Choroid plexus epithelial cell (primary cell): ENCODE results near the gene LRP1.
A peak's percentile ranks its signal among the peaks of the same experiment; 100 is the strongest.

ENCODE experiments used
- DNase-seq: peaks from one replicate; pipeline ENCODE4 v3.0.0-alpha.2; 2010; ENCODE audit warnings: low read depth
- H3K4me3 ChIP-seq: 2 replicates; pipeline ENCODE4 v1.5.1; 2011; ENCODE audit warnings: low read depth, mild to moderate bottlenecking, control low read depth, low read length, moderate library complexity
- TF ChIP-seq, protein P1 (sequence below): conservative IDR thresholded peaks from 2 replicates; pipeline ENCODE4 v1.5.1; 2011; ENCODE audit warnings: low read depth, mild to moderate bottlenecking, control low read depth, inconsistent platforms, low read length, moderate library complexity

The LRP1 gene

DNA sequence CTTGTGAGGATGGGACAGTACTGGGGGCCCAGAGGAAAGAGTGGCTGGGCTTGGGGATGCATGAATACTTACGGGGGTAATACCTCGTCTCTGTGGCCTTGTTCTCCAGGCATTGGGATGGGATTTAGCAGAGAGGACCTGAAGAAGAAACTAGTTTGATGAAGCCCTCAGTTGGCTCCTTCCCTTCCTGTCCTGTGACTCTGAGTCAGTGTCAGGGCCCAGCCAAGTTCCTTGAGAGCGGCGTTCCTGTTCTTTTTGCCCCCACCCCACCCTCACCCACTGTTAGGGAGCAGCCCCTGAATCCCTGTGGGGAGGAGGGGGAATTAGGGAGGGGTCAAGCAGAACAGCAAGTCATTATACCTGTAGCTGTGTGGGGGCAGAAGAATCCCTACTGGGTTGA, 24.4 kb downstream of the LRP1 start:
- no peak overlapping the region for H3K4me3 ChIP-seq
- peak; percentile 75 for DNase-seq
- TF ChIP-seq, protein P1, sequence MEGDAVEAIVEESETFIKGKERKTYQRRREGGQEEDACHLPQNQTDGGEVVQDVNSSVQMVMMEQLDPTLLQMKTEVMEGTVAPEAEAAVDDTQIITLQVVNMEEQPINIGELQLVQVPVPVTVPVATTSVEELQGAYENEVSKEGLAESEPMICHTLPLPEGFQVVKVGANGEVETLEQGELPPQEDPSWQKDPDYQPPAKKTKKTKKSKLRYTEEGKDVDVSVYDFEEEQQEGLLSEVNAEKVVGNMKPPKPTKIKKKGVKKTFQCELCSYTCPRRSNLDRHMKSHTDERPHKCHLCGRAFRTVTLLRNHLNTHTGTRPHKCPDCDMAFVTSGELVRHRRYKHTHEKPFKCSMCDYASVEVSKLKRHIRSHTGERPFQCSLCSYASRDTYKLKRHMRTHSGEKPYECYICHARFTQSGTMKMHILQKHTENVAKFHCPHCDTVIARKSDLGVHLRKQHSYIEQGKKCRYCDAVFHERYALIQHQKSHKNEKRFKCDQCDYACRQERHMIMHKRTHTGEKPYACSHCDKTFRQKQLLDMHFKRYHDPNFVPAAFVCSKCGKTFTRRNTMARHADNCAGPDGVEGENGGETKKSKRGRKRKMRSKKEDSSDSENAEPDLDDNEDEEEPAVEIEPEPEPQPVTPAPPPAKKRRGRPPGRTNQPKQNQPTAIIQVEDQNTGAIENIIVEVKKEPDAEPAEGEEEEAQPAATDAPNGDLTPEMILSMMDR = no peak

DNA sequence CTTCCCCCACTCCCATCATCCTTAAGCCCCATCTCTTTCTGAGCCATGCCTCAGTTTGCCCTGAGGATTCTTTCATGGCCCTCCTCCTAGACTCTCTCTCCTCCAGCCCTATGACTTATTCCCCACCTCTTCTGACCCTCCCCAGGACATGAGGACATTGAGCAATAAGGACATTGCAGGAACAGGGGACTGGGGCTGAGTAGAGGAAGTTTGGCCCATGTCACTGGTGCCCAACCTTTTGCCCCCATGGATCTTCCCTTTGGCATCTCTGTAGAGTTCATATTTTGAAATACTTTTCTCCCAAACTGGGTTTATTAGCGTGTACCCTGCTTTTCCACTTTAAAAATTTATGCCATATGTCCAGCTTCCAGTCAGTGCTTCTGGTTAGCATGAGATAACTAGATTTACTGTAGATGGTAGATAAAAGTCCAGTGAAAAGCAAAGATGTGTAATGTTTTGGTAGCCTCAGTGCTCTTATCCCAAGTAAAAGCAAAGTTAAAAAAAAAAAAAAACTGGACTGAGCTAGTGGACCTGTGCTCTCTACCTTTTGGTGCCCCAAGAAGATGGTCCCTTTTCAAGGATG, 25.2 kb downstream of the LRP1 start:
- TF ChIP-seq, protein P1 = no peak
- no peak for DNase-seq
- no peak overlapping the region for H3K4me3 ChIP-seq

DNA sequence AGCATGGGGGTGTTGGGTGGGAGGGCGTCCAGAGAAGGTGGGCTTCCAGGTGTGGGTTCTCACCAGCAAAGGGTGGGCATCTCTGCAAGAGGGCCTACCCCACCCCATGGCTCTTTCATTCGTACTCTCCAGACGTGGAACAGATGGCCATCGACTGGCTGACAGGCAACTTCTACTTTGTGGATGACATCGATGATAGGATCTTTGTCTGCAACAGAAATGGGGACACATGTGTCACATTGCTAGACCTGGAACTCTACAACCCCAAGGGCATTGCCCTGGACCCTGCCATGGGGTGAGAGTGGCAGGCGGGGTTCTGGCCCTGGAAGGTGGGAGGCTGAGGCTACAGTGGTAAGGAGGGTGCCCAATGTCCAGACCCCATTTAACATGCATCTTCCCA, 25.8 kb downstream of the LRP1 start:
- no peak overlapping the region for H3K4me3 ChIP-seq
- TF ChIP-seq, protein P1 = no peak
- DNase-seq = no peak

DNA sequence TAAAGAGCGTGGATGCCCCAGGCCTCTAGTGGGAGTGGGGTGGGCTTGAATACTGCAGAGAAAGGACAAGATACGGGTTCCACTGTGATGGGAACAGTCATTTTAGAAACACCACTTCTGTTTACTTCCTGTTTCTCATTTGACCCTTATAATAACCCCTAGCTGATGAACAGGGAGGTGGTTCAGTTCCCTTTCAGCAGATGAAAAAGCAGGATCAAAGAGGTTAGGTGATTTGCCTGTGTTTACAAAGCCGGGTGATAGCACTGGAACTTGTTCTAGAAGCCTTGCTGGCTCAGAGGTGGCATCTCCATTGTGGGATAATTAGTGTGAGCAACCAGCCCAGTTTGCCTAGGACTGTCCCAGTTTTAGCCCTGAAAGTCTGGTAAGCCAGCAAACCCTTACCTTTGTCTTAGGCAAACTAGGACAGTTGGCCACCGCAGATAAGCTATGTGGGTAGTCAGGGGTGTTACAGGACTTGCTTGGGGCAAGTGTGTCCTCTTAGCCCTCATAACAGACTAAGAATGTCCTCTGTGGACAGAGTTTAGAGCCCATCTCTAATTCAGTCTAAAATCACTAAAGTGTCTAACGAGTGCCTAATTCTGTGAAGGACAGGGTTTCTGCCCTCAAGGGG, 26.6 kb downstream of the LRP1 start:
- no peak overlapping the region for H3K4me3 ChIP-seq
- TF ChIP-seq, protein P1 = no peak
- no peak for DNase-seq

DNA sequence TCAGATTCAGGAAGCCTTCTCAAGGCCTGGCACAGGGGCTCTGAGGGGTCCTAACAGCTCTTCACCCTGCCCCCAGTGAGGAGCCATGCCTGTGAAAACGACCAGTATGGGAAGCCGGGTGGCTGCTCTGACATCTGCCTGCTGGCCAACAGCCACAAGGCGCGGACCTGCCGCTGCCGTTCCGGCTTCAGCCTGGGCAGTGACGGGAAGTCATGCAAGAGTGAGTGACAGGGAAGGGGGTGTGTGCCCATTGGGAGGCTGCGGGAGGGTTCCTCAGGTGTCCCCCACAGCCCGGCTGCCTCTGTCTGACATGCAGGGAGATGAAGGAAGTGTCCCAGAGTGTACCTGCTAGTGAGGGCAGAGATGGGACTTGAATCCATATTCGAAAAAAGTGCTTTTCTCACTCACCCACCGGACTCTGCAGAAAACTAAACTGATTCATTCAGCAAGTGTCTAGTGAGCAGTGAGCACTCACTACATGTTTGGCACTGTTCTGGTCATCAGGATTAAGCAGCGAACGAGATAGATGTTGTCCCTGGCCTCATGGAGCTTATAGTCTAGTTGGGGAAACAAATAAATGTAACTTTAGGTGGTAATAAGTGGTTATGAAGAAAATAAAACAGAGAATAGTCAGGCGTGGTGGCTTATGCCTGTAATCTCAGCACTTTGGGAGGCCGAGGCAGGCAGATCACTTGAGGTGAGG, 28.6 kb downstream of the LRP1 start:
- H3K4me3 ChIP-seq = no peak overlapping the region
- TF ChIP-seq, protein P1 = no peak
- no peak for DNase-seq

DNA sequence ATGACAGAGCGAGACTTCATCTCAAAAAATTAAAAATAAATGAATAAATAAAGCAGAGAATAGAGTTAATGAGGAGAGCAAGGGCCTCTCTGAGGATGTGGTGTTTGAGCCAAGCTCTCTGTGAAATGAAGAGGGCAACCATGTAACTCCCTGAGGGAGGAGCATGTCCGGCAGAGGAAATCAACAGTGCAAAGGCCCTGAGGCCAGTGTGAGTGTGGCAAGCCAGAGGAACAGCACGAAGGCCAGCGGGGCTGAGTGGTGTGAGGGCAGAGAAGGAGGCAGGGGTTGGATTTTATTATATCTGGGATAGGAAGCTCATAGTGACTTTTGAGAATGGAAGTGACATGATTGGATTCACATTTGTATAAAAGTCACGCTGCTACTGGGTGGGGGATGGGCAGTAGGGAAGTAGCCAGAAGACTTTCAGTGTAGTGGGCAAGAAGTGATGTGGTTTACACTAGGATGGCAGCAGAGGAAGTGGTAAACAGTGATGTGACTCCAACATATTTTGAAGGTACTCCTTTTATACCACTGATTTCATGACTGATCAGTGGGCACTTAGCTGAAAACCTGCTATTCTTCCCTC, 29.4 kb downstream of the LRP1 start:
- TF ChIP-seq, protein P1 = no peak
- DNase-seq = no peak
- H3K4me3 ChIP-seq = no peak overlapping the region
